OCI-LY3 (cell line): ENCODE data around the gene PDHX.

Experiments used
- EZH2phosphoT487 ChIP-seq: fragments of 200-600 bp; shearing (Covaris generic); IDR thresholded peaks from 2 replicates; pipeline ENCODE4 v1.6.1; 2018; ENCODE audit warnings: antibody characterized with exemption, mixed run types, low read depth
- TF ChIP-seq, protein P1 (sequence below): fragments of 200-600, 300-600 bp; sonication (generic); IDR thresholded peaks from 2 replicates; pipeline ENCODE4 v1.5.1; 2014; ENCODE audit warnings: antibody characterized with exemption, low read length, low read depth

DNA sequence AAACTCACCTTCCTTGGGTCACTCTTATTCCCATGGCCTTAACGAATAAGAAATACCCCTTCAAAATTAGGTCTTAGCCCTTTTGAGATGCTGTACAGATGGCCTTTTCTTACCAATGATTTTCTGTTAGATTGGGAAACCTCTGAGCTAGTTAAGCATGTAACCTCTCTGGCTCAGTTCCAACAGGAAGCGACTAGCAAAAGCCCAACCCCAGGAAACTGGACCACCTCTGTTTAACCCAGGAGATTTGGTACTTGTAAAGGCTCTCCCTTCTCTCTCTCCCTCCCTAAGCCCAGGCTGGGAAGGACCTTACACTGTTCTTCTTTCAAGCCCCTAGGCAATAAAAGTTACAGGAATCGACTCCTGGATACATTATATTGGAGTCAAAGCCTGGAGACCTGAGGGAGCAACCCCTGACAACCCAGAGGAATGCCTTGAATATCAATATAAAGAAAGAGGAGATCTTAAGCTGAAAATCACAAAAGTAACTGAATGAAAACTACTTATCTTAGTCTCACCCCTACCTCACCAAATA lies 11.9 kb upstream of the PDHX start:
- TF ChIP-seq, protein P1, sequence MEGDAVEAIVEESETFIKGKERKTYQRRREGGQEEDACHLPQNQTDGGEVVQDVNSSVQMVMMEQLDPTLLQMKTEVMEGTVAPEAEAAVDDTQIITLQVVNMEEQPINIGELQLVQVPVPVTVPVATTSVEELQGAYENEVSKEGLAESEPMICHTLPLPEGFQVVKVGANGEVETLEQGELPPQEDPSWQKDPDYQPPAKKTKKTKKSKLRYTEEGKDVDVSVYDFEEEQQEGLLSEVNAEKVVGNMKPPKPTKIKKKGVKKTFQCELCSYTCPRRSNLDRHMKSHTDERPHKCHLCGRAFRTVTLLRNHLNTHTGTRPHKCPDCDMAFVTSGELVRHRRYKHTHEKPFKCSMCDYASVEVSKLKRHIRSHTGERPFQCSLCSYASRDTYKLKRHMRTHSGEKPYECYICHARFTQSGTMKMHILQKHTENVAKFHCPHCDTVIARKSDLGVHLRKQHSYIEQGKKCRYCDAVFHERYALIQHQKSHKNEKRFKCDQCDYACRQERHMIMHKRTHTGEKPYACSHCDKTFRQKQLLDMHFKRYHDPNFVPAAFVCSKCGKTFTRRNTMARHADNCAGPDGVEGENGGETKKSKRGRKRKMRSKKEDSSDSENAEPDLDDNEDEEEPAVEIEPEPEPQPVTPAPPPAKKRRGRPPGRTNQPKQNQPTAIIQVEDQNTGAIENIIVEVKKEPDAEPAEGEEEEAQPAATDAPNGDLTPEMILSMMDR: no peak
- TF ChIP-seq EZH2phosphoT487: no peak
